Cardiac septum (tissue), 1 donor: ENCODE measurements around the gene FCN1. TPM values are rescaled to one million over a fixed set of nuclear protein-coding genes. Genes with fewer than 3 reads are reported as not detected.

Experiments
- DNase-seq: peaks from one replicate; pipeline ENCODE4 v3.0.0-alpha.2; 2020; ENCODE audit warnings: low spot score
- intact Hi-C: fragments of 100-400 bp; cut with DNase I; formaldehyde crosslinking; loops from one replicate; pipeline ENCODE4 v1.14.0; 2022
- total RNA-seq: library from RNA; stranded (reverse); fragmentation: NEBNext Ultra II Directional; extraction: Animal tissue kit (Norgen Biotek cat#: 25700); gene quantifications from one replicate; pipeline ENCODE4 v1.2.1, GENCODE V29; 2021
- donor health status: DM: no; HTN: no; CAD: no.

FCN1 gene
- total RNA-seq, 1 donor from 2014 or later, result 5.3 TPM

DNA sequence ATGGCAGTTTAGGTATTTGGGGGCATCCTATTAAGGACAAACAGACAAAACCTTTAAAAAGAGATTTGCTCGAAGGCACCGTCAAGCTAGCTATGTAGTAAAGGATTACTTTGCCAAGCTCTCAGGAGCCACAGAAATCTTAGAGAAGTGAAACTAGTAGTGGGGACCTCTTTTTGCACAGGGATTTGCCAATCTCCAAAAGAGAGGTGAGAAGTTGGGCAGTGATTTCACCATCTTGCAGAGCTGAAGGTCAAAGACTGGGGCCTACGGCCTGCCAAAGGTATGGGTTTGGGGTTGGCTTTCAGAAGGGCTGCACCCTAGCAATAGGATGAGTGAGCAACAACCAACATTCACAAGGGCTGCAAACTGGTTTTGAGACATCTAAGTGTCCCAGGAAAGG, 1.6 kb upstream of the FCN1 start:
- intact Hi-C loops, result no loop called here

DNA sequence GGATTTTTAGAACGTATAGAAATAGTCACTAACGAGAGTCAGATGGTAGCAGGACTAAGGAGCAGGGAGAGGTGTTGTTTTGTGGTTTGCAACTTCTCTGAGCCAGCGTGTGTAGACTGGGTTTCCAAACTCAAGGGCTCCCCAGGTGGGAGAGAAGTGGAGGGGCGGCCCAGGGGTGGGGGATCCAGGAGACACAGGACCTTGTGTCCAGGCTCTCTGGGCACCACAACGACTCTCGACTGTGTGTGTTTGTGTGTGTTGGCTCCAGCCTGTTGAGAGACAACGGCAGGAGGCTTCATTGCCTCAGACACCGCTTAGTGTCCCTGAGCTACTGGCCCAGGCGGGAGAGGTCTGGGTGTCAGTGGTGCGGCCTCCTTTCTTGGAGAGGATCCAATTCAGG, 934 bp upstream of the FCN1 start:
- DNase-seq, result peak; percentile 69
- intact Hi-C loops, result no loop called here

More for the DNA sequence above, 1.6 kb upstream of the FCN1 start:
- peak; percentile 19 for DNase-seq

DNA sequence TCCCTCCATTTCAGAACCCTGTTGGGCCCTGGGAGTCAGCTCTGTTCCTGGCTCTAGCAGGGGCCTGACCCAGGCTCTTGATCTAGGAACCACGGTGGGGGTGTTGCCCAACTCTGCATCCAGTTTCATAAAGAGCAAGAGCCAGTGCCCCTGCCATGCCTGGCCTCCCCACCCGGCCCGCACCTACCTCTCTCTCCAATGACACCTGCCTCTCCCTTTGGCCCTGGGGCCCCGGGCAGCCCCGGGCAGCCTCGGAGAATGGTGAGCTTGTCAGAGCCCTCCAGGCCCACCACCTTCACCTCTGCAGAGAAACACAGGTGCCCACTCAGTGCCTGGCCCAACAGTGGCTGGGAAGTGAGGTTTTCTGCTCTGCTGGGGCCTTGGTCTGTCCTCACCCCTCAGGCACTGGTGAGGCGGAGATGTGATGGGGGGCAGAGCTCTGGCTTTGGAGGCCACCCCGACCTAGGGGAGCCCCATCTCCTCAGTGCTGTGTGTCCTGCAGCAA, 1.5 kb downstream of the FCN1 start:
- peak; percentile 77 for DNase-seq
- intact Hi-C loops, result no loop called here

DNA sequence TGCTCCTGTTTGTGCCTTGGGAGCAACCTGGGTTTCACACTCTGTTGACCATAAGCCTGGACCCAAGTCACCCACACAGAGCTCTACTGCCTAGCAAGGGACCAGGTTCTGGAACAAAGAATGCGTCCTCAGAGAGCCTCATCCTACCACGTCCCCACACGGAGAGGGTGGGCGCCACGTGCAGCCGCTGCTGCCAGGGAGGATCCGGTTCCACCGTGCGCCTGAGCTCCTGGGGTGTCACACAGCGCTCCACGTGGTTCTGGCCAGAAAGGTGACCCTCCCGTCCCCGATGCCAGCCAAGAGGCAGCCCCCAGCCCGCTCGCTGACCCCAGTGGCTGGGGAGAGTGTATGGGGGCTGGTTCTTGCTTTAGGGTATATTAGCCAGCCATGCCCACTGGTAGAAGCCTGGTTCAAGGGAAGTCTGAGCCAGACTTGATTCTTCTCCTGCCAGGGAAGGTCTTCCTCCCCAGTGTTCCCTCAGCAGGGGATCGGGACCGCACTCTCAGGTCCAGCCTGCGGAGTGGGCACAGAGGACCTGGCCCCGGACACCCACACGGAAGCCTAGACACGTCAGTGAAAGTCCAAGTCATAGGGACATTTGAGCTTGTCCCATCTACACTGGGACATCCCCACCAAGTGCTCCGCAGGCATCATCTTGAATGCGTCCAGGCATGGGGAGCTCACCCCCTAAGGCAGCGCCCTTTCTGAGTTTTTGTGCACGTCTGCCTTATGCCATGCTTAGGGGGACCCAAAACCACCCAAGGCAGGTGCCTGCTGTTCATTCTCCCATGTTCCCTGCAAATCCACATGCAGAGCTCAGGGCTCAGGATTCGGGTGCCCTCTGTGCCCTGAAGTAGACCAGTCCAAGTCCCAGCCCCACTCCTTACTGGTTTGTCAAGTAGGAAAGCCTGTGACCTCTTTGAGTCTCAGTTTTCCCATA, 2.4 kb downstream of the FCN1 start:
- DNase-seq, result peak; percentile 24
- intact Hi-C loops, result no loop called here

DNA sequence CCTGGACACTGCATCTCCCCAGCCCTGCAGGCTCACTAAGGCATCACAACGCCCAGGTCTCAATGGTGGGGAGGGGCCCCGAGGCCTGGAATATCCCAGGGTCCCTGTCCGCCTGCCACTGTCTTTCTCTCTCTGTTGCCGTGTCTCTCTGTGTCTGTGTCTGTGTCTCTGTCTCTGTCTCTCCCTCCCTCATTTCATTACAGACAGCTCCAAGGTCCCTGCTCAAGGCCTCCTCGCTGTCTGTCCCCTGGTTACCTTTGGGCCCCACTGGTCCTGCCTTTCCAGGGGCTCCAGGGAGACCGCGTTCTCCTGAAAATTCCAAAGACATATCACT, 3.2 kb downstream of the FCN1 start:
- peak; percentile 27 for DNase-seq

DNA sequence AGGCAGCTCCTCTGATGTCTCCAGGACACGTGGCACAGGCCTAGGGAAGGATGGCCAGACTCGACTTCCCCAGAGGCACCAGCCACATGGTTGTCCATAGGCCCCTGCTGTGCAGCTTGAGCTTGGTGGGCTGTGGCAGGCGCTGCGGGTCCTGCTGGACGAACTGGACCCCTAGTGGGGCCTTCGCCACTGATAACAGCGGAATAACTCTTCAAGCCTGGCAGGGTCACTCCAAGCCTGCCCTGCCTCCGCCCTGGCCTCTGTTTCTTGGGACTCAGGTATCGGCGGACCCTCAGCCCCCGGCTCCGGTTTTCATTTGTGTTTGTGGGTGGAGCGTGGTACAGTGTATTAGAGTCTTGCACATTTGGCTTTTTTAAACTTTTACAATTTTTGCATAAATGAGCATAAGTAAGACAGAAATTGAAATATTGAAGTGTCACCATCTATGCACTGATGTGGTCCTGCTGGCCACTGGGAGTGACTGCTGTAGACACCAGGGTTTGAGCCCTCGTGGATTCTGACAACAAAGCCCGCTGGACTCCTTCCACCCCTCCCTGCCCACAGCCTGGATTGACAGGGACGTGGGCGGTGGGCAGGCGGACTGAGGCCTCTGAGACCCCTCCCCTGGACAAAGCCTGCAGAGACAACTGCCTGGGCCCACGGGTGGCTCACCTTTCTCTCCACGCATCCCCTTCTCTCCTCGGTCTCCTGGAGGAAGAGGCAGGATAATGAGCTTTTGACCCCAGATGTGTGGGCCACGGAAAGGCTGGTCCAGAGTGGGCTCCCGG, 3.8 kb downstream of the FCN1 start:
- peak; percentile 51 for DNase-seq
- intact Hi-C loops, result no loop called here

More for the DNA sequence above, 3.2 kb downstream of the FCN1 start:
- intact Hi-C loops, result no loop called here

DNA sequence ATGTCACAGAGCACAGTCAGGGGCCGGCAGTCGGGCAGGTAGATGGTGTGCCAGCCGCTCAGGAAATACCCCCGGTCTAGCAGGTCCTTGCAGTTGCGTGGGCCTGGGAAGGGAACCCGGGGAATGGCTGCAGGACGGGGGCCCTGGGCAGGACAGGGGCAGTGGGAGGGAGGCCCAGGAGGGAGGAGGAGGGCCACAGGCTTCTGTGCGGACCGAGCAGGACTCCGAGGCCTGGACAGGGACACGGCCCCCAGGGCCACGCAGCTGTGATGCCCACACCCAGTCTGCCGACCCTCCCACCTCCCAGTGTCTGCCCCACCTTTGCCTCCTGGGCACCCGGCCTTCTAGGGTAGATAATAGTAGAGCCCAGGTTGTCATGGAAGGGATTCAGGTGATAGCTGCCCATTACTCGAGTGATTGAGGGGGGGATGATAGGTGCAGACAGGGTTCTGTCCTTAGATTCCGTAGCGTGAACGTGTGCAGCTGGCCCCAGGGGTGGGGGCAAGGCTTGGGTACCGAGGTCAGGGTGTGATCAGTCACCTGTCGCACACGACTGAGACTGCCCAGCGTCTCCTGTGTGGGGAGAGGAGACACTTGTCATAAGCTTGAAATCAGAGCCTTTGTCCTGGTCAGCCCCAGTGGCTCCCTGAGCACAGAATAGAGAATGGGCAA, 4.5 kb downstream of the FCN1 start:
- peak; percentile 54 for DNase-seq
- intact Hi-C loops, result no loop called here

DNA sequence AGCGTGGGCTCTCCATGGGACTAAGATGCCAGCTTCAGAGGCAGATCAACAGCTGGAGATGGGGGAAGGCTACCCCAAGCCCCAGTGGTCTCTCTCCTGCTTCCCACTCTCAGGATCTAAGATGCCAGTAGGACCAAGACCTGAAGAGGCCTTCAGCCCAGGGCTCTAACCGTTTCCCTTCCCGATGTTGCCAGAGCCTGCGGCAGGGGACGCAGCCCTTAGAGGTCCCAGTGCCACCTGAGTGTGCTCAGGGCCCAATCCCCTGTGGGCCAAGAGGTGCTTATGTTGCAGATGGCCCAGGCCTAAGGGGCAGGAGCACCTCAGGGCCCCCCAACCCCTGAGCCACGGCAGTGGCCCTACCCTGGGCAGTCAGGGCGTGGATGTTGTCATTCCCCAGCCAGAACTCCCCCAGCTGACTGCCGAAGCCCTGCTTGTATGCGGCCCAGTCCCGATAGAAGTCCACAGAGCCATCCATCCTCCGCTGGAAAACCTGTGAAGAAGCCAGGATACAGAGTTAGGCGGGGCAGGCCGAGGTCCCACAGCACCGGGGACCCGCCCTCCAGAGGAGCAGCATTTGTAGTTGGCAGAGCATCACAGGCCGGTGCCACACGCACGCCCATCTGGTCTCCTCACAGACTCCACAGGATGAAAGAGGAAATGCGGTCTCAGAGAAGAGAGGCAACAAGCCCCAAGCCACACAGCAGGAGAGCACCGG, 5.4 kb downstream of the FCN1 start:
- intact Hi-C loops, result no loop called here

DNA sequence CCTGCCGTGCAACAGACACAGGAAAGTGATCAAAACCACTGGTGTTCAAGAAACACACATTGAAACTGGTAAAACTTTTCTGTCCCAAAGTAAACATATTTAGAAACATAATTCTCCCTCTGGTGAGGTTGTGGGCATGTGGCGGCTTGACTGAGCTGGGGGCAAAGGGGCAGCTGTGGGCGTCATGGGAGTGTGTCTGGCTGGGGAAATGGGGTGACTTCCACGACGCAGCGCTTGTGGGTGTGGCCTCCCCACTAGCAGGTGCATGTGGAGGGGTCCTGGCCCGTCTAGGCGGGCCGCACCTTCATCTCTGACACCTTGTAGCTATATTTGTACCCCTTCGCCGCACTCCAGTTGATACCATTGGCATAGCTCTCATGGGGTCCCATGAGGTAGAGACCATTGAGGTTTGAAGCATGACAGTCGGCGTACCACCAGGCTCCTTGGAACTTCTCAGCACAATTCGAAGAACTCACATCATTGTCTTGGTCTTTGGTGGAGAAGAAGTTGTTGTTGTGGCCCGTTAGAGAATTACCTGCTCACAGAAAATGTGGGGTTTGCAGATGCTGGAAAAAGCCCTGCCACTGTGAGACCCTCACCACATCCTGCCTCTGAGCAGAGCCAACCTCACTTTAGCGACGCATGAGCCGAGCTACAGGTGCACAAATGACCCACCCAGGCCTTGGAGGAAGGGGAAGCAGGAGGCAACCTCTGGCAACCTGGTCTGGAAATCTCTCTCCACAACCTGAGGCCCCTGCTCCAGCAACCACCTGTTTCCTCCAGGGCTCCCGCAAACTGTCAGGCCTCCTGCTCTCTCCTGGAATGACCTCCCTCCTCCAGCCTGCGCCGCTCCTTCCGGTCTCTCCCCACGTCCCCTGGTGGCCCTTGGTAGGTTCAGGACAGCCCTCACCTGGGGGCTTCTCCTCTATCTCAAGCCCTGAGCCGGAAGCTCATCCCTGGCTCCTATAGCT, 7.9 kb downstream of the FCN1 start:
- intact Hi-C loops, result no loop called here
- DNase-seq, result peak; percentile 63

More for the DNA sequence above, 5.4 kb downstream of the FCN1 start:
- peak; percentile 44 for DNase-seq

DNA sequence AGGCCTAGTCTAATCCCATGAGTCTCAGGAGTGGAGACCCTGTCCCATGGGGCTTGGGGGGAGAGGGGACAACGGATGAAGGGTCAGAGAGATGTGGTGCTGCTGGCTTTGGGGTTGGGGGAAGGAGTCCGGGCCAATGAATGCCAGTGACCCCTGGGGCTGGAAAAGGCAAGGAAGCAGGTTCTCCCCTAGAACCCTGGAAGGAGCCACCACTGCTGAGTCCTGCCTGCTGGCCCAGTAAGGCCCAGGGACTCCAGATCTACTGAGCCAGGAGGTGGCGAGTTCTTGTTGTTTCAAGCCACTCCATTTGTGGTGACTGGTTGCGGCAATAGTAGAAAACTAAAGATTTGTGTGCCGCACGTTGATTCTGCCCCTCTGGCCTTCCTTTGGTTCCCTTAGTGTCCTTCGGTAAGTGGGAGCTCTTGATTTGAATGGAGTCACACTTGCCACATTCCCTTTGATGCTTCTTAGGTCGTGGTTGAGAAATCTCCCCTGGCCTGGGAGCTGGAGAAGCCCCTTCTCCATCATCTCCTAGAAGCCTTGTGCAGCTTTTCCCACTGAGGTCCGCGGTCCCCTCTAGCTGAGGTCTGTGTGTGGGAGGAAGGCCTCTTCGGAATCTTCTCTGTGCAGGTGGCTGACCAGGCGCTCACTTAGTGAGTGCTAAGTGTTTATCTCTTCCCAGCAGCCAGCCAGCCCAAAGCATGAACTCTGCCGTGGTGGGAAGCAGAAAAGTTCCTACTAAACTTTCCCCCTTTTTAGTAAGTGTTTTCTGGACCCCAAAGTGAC, 9.0 kb downstream of the FCN1 start:
- intact Hi-C loops, result no loop called here
- DNase-seq, result peak; percentile 57

DNA sequence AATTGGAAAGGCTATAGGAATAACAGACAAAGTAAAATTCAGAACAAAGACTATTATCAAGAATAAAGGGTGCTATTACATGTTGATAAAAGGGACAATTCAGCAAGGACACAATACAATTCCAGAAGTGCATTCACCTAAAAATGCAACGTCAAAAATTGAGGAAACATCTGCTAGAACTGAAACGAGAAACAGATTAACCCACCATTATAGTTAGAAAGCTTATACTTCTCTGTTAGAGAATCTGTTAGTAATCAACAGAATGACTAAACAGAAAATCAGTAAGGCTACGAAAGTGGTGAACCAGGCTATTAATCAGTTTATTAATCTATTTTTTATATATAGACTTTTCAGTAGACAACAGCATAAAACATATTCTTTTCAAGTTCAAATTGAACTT, 14.8 kb downstream of the FCN1 start:
- no peak for DNase-seq
- intact Hi-C loops, result no loop called here

DNA sequence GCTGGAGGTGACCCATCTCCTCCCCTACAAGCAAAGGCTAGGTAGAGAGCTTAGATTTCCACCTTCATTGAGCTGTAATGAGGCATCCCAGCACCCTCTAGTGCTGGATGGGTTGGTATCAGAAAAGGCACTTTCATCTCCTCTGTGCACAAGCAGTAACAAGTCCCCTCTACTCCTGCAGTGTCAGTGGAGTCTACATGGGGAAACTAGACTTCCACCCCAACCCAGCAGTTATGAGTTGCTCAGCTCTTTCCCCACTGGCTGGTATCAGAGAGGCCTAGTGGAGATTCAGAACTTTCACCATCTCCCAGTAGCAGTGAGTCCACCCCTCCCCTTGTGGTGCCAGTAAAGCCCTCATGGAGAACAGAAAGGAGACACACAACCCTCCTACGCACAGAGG, 17.9 kb downstream of the FCN1 start:
- no peak for DNase-seq
- intact Hi-C loops, result no loop called here

DNA sequence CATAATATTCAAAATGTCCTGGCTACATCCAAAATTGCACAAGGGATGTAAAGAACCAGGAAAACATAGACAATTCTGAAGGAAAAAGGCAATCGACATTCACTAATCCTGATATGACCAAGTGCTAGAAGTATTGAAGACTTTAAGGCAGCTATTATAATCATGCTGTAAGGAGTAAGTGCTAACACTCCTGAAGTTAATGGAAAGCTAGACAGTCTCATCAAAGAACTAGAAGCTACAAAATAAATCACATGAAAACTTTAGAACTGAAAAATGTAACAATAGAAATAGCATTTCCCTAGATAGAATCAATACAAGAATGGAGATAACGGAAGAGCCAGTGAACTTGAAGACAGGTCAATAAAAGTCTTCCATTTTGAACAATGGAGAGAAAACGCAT, 18.5 kb downstream of the FCN1 start:
- intact Hi-C loops, result no loop called here
- no peak for DNase-seq

DNA sequence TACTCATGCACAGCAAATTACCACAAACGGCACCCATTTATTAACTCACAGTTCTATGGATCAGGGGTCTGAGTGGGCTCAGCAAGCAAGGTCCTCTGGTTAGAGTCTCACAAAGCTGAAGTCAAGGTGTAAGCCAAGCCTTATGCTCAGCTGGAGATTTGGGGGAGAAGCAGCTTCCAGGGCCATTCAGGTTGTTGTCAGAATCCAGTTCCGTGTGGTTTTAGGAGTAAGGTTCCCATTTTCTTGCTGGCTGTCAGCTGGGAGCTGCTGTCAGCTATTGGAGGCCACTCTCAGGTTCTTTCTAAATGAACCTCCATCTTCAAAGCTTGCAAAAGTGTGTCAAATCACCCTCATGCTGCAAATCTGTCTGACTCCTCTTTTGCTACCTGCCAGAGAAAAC, 19.4 kb downstream of the FCN1 start:
- DNase-seq, result no peak
- intact Hi-C loops, result no loop called here

DNA sequence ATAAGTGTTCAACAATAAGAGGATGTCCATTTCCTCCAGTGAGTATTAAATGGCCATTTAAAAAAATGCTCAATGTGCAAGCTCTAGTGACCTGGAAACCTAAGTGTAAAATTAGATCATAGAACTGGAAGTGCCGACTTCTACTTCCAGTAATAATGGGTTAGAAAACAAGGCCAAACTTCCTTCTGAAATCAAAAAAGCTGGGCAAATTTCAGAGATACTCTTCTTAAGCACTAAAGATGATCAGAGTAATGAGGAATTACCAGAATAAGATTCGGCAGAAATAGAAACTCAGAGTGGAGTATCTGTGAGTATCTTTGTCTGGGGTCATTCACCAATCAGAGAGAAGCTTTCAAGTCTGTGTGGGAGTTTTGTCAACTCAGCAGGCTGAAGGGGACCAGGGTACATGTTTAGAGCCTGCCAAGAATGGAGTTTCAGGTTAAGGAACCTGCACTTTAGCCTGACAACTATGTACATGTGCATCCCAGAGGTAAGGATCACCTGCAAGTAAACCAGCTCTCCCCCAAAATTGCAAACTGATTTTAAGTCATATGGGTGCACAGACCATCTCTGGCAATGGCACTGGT, 20.0 kb downstream of the FCN1 start:
- intact Hi-C loops, result no loop called here
- no peak for DNase-seq

DNA sequence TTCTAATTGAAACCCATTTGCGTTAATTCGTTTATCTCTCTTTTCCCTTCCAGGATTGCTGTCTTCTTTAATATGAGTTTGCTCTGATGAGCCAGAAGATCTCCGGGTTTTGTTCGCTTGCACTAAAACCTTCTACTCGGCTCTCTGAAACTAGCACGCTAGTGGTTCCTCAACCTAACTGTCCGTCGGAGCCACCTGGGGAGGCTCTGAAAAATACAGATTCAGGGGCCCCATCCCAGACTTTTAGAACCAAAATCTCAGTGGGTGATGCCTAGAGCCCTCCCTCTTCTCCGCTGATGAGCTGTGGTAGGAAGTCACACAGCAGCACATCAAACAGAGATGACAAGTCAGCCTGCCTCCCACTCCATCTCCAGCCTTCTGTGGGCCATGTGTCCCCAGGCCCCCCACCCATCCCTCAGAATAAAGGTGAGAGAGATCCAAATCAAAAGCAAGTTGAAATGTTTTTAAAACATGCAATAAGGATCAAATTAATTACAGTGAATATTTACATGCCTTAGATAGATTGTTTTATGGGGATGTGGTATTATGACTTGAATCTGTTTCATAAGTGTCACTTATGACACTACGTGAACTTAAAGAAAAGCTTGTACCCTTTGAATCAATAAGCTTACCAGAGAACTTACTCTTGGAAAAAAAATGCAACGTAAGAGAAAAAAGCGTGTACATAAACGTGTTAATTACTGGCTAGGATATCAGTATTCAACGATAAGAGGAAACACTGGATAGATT, 20.7 kb downstream of the FCN1 start:
- intact Hi-C loops, result no loop called here

More for the DNA sequence above, 20.7 kb downstream of the FCN1 start:
- DNase-seq, result no peak
